GM23338 (cell line): ENCODE data around the gene COPA. TPM values are rescaled to one million over a fixed set of nuclear protein-coding genes. Genes with fewer than 3 reads are reported as not detected.

Source experiments
- ATAC-seq: fragments of 200-7000 bp; cut with Tn5 transposase; 3 replicates; pipeline ENCODE4 v1.9.1; 2020
- DNase-seq: peaks from one replicate; pipeline ENCODE4 v3.0.0-alpha.2; 2015; ENCODE audit warnings: low spot score
- H2AFZ ChIP-seq: fragments of 200-600 bp; sonication (generic); 2 replicates; pipeline ENCODE4 v1.8.0; 2016; ENCODE audit warnings: antibody characterized with exemption, mild to moderate bottlenecking, moderate library complexity
- H3F3A ChIP-seq: fragments of 200-600 bp; sonication (generic); replicated peaks from 2 replicates; pipeline ENCODE4 v1.8.0; 2017; ENCODE audit warnings: antibody characterized with exemption, mixed run types, low read depth
- H3K27ac ChIP-seq: fragments of 200-600 bp; sonication (generic); 2 replicates; pipeline ENCODE4 v1.6.1; 2016; ENCODE audit warnings: low read depth
- H3K27me3 ChIP-seq: fragments of 200-600 bp; sonication (generic); 2 replicates; pipeline ENCODE4 v1.8.0; 2016; ENCODE audit warnings: mild to moderate bottlenecking, mixed run types, moderate library complexity; ENCODE audit not compliant: insufficient read depth
- H3K36me3 ChIP-seq: fragments of 200-600 bp; sonication (generic); 2 replicates; pipeline ENCODE4 v1.8.0; 2016; ENCODE audit warnings: mild to moderate bottlenecking; ENCODE audit not compliant: insufficient read depth
- H3K4me1 ChIP-seq: fragments of 200-600 bp; sonication (generic); 2 replicates; pipeline ENCODE4 v1.8.0; 2016; ENCODE audit warnings: mild to moderate bottlenecking, moderate library complexity; ENCODE audit not compliant: insufficient read depth
- H3K4me2 ChIP-seq: fragments of 200-600 bp; sonication (generic); 2 replicates; pipeline ENCODE4 v1.7.1; 2017; ENCODE audit warnings: mixed run types
- H3K4me3 ChIP-seq: fragments of 200-600 bp; sonication (generic); 2 replicates; pipeline ENCODE4 v1.6.1; 2016; ENCODE audit warnings: mixed run types
- H3K79me2 ChIP-seq: fragments of 200-600 bp; sonication (generic); replicated peaks from 2 replicates; pipeline ENCODE4 v1.8.0; 2017; ENCODE audit warnings: mild to moderate bottlenecking; ENCODE audit not compliant: insufficient read depth
- H3K9me2 ChIP-seq: fragments of 200-600 bp; sonication (generic); 2 replicates; pipeline ENCODE4 v1.8.0; 2017; ENCODE audit not compliant: insufficient read depth
- H4K20me1 ChIP-seq: fragments of 200-600 bp; sonication (generic); replicated peaks from 2 replicates; pipeline ENCODE4 v1.8.0; 2017; ENCODE audit warnings: mild to moderate bottlenecking; ENCODE audit not compliant: insufficient read depth
- H3K27ac Mint-ChIP-seq: 2 replicates; pipeline ENCODE4 v1.8.0; 2020; ENCODE audit warnings: inconsistent platforms, mild to moderate bottlenecking, moderate library complexity, mixed read lengths
- H3K27me3 Mint-ChIP-seq: 3 replicates; pipeline ENCODE4 v1.8.0; 2022; ENCODE audit warnings: low read depth, mild to moderate bottlenecking, moderate library complexity, mixed read lengths, inconsistent platforms; ENCODE audit not compliant: insufficient read depth, poor library complexity
- H3K36me3 Mint-ChIP-seq: 3 replicates; pipeline ENCODE4 v1.8.0; 2021; ENCODE audit warnings: low read depth, mild to moderate bottlenecking, inconsistent platforms, moderate library complexity, mixed read lengths
- H3K4me1 Mint-ChIP-seq: 3 replicates; pipeline ENCODE4 v1.8.0; 2020; ENCODE audit warnings: mild to moderate bottlenecking, inconsistent platforms, mixed read lengths
- H3K4me3 Mint-ChIP-seq: 3 replicates; pipeline ENCODE4 v1.8.0; 2021; ENCODE audit warnings: moderate library complexity, mild to moderate bottlenecking, inconsistent platforms, mixed read lengths
- H3K9me3 Mint-ChIP-seq: 3 replicates; pipeline ENCODE4 v1.8.0; 2020; ENCODE audit warnings: moderate library complexity, mild to moderate bottlenecking, inconsistent platforms, mixed read lengths
- CREB1 ChIP-seq: fragments of 250-450 bp; sonication (Bioruptor Pico); IDR thresholded peaks from 2 replicates; pipeline ENCODE4 v1.5.0; 2020; ENCODE audit warnings: low read depth, mild to moderate bottlenecking, moderate library complexity
- CTCF ChIP-seq, 2 experiments: fragments of 200-600 bp in 1 of 2; sonication (generic) in 1 of 2; conservative IDR thresholded peaks; 2 replicates each; pipeline versions ENCODE4 v1.5.1 to v1.6.1; 2016 to 2017; ENCODE audit warnings: antibody characterized with exemption in 2 of 2, low read depth in 2 of 2, mild to moderate bottlenecking in 2 of 2, moderate library complexity in 1 of 2
- ETS1 ChIP-seq: IDR thresholded peaks from 2 replicates; pipeline ENCODE4 v1.6.1; 2016; ENCODE audit warnings: antibody characterized with exemption
- EZH2phosphoT487 ChIP-seq: fragments of 200-600 bp; sonication (generic); IDR thresholded peaks from one replicate; pipeline ENCODE4 v1.8.1; 2018; ENCODE audit warnings: antibody characterized with exemption; ENCODE audit not compliant: unreplicated experiment
- ZNF331 ChIP-seq: fragments of 250-450 bp; sonication (Bioruptor Pico); IDR thresholded peaks from 2 replicates; pipeline ENCODE4 v1.5.0; 2020; ENCODE audit warnings: low read depth, mild to moderate bottlenecking, moderate library complexity
- polyA plus RNA-seq: library from polyadenylated mRNA; unstranded; fragments of >200 nt; fragmentation: Nextera tagmentation; extraction: Ambion mirVana; gene quantifications from 2 replicates; pipeline ENCODE4 v1.2.1, GENCODE V29; 2016
- total RNA-seq: library from RNA; depleted of rRNA; stranded (reverse); fragments of >200 nt; shearing (Covaris generic); gene quantifications from 2 replicates; pipeline ENCODE4 v1.2.3, GENCODE V29; 2014

The COPA gene
- total and polyA plus RNA-seq, 2 experiments from 2014 or later = 58.2 to 87.1 TPM

GRCh38 chr1:160255781-160256300 is 87.2 kb downstream of the COPA start:
- no peak for DNase-seq
- no peak overlapping the region for H2AFZ ChIP-seq
- H3K4me1 Mint-ChIP-seq = peaks cover 24% of the 10 kb centered on the region
- no peak overlapping the region for H3K4me2 ChIP-seq
- 0 out of 2 replicates have a peak, but pooled peaks cover 4% of the 10 kb centered on the region for H4K20me1 ChIP-seq
- TF ChIP-seq CTCF (conservative IDR thresholded peaks at IDR 0.05; ENCODE audit: low read depth in 2 of 2) = no peak
- TF ChIP-seq ZNF331 (CRISPR knock-in tag) = no peak
- no peak for TF ChIP-seq CREB1 (CRISPR knock-in tag)
- peaks cover 21% of the 10 kb centered on the region; the same call in 2 of the 3 replicates for H3K36me3 Mint-ChIP-seq
- H3K4me3 ChIP-seq = no peak overlapping the region
- no peak for ATAC-seq
- peaks cover 10% of the 10 kb centered on the region for H3K4me1 ChIP-seq
- peaks cover 4% of the 10 kb centered on the region for H3K36me3 ChIP-seq
- no peak overlapping the region for H3K4me3 Mint-ChIP-seq
- no peaks in the 10 kb centered on the region for H3K27me3 ChIP-seq
- H3F3A ChIP-seq = no peaks in the 10 kb centered on the region
- no peaks in the 10 kb centered on the region for H3K9me2 ChIP-seq
- H3K27ac Mint-ChIP-seq = no peak overlapping the region
- H3K79me2 ChIP-seq = peaks cover 71% of the 10 kb centered on the region
- H3K27ac ChIP-seq = no peak overlapping the region
- no peaks in the 10 kb centered on the region for H3K9me3 Mint-ChIP-seq
- H3K27me3 Mint-ChIP-seq = peaks cover 2% of the 10 kb centered on the region

GRCh38 chr1:160251687-160252526 is 91.1 kb downstream of the COPA start:
- DNase-seq (peak; percentile 90), ATAC-seq (peak; percentile 99)
- Histone ChIP-seq H3K36me3 (peaks cover 4% of the 10 kb centered on the region), H3K79me2 (peaks cover 73% of the 10 kb centered on the region), H4K20me1 (peaks cover 20% of the 10 kb centered on the region; the same call in 1 of the 2 replicates), H3K27ac (peak overlapping the region; percentile 15; the same call in 1 of the 2 replicates), H3K4me1 (peaks cover 5% of the 10 kb centered on the region; the same call in 1 of the 2 replicates), H2AFZ (no peak overlapping the region), H3K4me3 (no peak overlapping the region), H3K9me2 (no peaks in the 10 kb centered on the region), H3K4me2 (no peak overlapping the region), H3K27me3 (no peaks in the 10 kb centered on the region), H3F3A (no peaks in the 10 kb centered on the region)
- Mint-ChIP-seq H3K27ac (peak overlapping the region; percentile 32; the same call in 1 of the 2 replicates), H3K4me3 (no peak overlapping the region), H3K4me1 (peaks cover 5% of the 10 kb centered on the region; the same call in 2 of the 3 replicates), H3K27me3 (peaks cover 4% of the 10 kb centered on the region), H3K36me3 (peaks cover 17% of the 10 kb centered on the region; the same call in 2 of the 3 replicates), H3K9me3 (no peaks in the 10 kb centered on the region)
- TF ChIP-seq EZH2phosphoT487 (no peak), CTCF (conservative IDR thresholded peaks at IDR 0.05; ENCODE audit: low read depth in 2 of 2) (peak; percentile 87 to 96), ETS1 (no peak)
